ENCODE measurements around the gene REL.

- no peak for TF ChIP-seq POLR2AphosphoS5 (IDR thresholded peaks at IDR 0.05; ENCODE audit: low read depth, low read length)
- no peak for TF ChIP-seq POLR2A (IDR thresholded peaks at IDR 0.05; ENCODE audit: low read depth, low read length)
Measured at GRCh38 chr2:60867848-60868247, 13.5 kb upstream of the REL start.
